ENCODE data around the gene KCTD16.

KCTD16 gene

GRCh38 chr5:144463481-144464223 lies 293.0 kb downstream of the KCTD16 start:
- H3K27me3 ChIP-seq (replicated peaks; ENCODE audit: insufficient read depth, low read length) = no peaks in the 10 kb centered on the region
- H3K4me2 ChIP-seq (ENCODE audit: low read depth, low read length) = no peak overlapping the region
- no peak overlapping the region for H3K4me3 ChIP-seq (ENCODE audit: low read length)
- TF ChIP-seq CTCF (IDR thresholded peaks at IDR 0.05; ENCODE audit: low read length) = no peak
- no peak for TF ChIP-seq EZH2phosphoT487 (IDR thresholded peaks at IDR 0.05; ENCODE audit: low read length)
- TF ChIP-seq EZH2 (optimal IDR thresholded peaks at IDR 0.05; ENCODE audit: low read depth, low read length) = no peak
- no peak overlapping the region for H3K9ac ChIP-seq (ENCODE audit: low read length)
- H3K36me3 ChIP-seq (replicated peaks; ENCODE audit: insufficient read depth, low read length) = no peaks in the 10 kb centered on the region
- H2AFZ ChIP-seq (ENCODE audit: low read length) = no peak overlapping the region
- no peak for DNase-seq
- no peaks in the 10 kb centered on the region for H4K20me1 ChIP-seq (ENCODE audit: insufficient read depth, low read length)
- no peaks in the 10 kb centered on the region for H3K9me3 ChIP-seq (replicated peaks; ENCODE audit: insufficient read depth, low read length)
- H3K79me2 ChIP-seq (ENCODE audit: low read length) = no peaks in the 10 kb centered on the region
- no peaks in the 10 kb centered on the region for H3K9me2 ChIP-seq (replicated peaks; ENCODE audit: insufficient read depth, low read length)
- H3K27ac ChIP-seq (ENCODE audit: low read length) = no peak overlapping the region
- H3K4me1 ChIP-seq (ENCODE audit: low read length) = no peaks in the 10 kb centered on the region
- no peaks in the 10 kb centered on the region for H3F3A ChIP-seq (ENCODE audit: insufficient read depth, low read length)

- no peaks in the 10 kb centered on the region for H3K36me3 ChIP-seq (replicated peaks; ENCODE audit: insufficient read depth, low read length)
- no peak overlapping the region for H3K4me3 ChIP-seq (ENCODE audit: low read length)
- H3K9me3 ChIP-seq (replicated peaks; ENCODE audit: insufficient read depth, low read length) = no peaks in the 10 kb centered on the region
- no peaks in the 10 kb centered on the region for H3K9me2 ChIP-seq (replicated peaks; ENCODE audit: insufficient read depth, low read length)
- H3K4me1 ChIP-seq (ENCODE audit: low read length) = no peaks in the 10 kb centered on the region
- no peak overlapping the region for H3K4me2 ChIP-seq (ENCODE audit: low read depth, low read length)
- TF ChIP-seq CTCF (IDR thresholded peaks at IDR 0.05; ENCODE audit: low read length) (no peak), EZH2 (optimal IDR thresholded peaks at IDR 0.05; ENCODE audit: low read depth, low read length) (no peak), EZH2phosphoT487 (IDR thresholded peaks at IDR 0.05; ENCODE audit: low read length) (no peak)
- H2AFZ ChIP-seq (ENCODE audit: low read length) = no peak overlapping the region
- no peaks in the 10 kb centered on the region for H3K27me3 ChIP-seq (replicated peaks; ENCODE audit: insufficient read depth, low read length)
- H4K20me1 ChIP-seq (ENCODE audit: insufficient read depth, low read length) = no peaks in the 10 kb centered on the region
- DNase-seq = no peak
- no peaks in the 10 kb centered on the region for H3F3A ChIP-seq (ENCODE audit: insufficient read depth, low read length)
- no peaks in the 10 kb centered on the region for H3K79me2 ChIP-seq (ENCODE audit: low read length)
- no peak overlapping the region for H3K27ac ChIP-seq (ENCODE audit: low read length)
- no peak overlapping the region for H3K9ac ChIP-seq (ENCODE audit: low read length)
Measured at GRCh38 chr5:144464306-144464705, 293.6 kb downstream of the KCTD16 start.

- Histone ChIP-seq H3F3A (ENCODE audit: insufficient read depth, low read length) (no peaks in the 10 kb centered on the region), H3K9ac (ENCODE audit: low read length) (no peak overlapping the region), H3K4me1 (ENCODE audit: low read length) (no peaks in the 10 kb centered on the region), H3K27me3 (replicated peaks; ENCODE audit: insufficient read depth, low read length) (no peaks in the 10 kb centered on the region), H3K4me2 (ENCODE audit: low read depth, low read length) (no peak overlapping the region), H3K27ac (ENCODE audit: low read length) (no peak overlapping the region), H3K9me2 (replicated peaks; ENCODE audit: insufficient read depth, low read length) (no peaks in the 10 kb centered on the region), H3K9me3 (replicated peaks; ENCODE audit: insufficient read depth, low read length) (no peaks in the 10 kb centered on the region), H4K20me1 (ENCODE audit: insufficient read depth, low read length) (no peaks in the 10 kb centered on the region), H2AFZ (ENCODE audit: low read length) (no peak overlapping the region), H3K4me3 (ENCODE audit: low read length) (no peak overlapping the region), H3K36me3 (replicated peaks; ENCODE audit: insufficient read depth, low read length) (no peaks in the 10 kb centered on the region), H3K79me2 (ENCODE audit: low read length) (no peaks in the 10 kb centered on the region)
- no peak for TF ChIP-seq CTCF (IDR thresholded peaks at IDR 0.05; ENCODE audit: low read length)
- no peak for TF ChIP-seq EZH2phosphoT487 (IDR thresholded peaks at IDR 0.05; ENCODE audit: low read length)
- TF ChIP-seq EZH2 (optimal IDR thresholded peaks at IDR 0.05; ENCODE audit: low read depth, low read length) = no peak
- DNase-seq = no peak
Measured at GRCh38 chr5:144465441-144465840, 294.8 kb downstream of the KCTD16 start.
